H9 (cell line): ENCODE results near the gene RASGEF1C. TPM values are rescaled to one million over a fixed set of nuclear protein-coding genes. Genes with fewer than 3 reads are reported as not detected.

Experiments
- DNase-seq: peaks from one replicate; pipeline ENCODE4 v3.0.0-alpha.2; 2017
- H2AFZ ChIP-seq: one replicate; pipeline ENCODE4 v1.6.1; 2013; ENCODE audit warnings: mild to moderate bottlenecking, low read length, control low read depth, moderate library complexity
- H2AK5ac ChIP-seq: 2 replicates; pipeline ENCODE4 v1.6.1; 2013; ENCODE audit warnings: low read length, control low read depth, mixed read lengths; ENCODE audit not compliant: insufficient read length
- H2BK120ac ChIP-seq: one replicate; pipeline ENCODE4 v1.6.1; 2013; ENCODE audit warnings: low read depth, mild to moderate bottlenecking, low read length, control low read depth, inconsistent platforms; ENCODE audit not compliant: poor library complexity, severe bottlenecking
- H2BK12ac ChIP-seq: 2 replicates; pipeline ENCODE4 v1.6.1; 2013; ENCODE audit warnings: low read length, control low read depth, mixed read lengths, low read depth; ENCODE audit not compliant: insufficient read length
- H2BK15ac ChIP-seq: 2 replicates; pipeline ENCODE4 v1.6.1; 2013; ENCODE audit warnings: low read depth, low read length, control low read depth
- H2BK20ac ChIP-seq: one replicate; pipeline ENCODE4 v1.6.1; 2013; ENCODE audit warnings: low read depth, mild to moderate bottlenecking, low read length, control low read depth, inconsistent platforms; ENCODE audit not compliant: poor library complexity, severe bottlenecking
- H2BK5ac ChIP-seq: 2 replicates; pipeline ENCODE4 v1.6.1; 2013; ENCODE audit warnings: low read length, control low read depth, mixed read lengths; ENCODE audit not compliant: insufficient read length
- H3K14ac ChIP-seq: 2 replicates; pipeline ENCODE4 v1.6.1; 2013; ENCODE audit warnings: low read length, control low read depth; ENCODE audit not compliant: insufficient read depth
- H3K18ac ChIP-seq: 2 replicates; pipeline ENCODE4 v1.6.1; 2013; ENCODE audit warnings: low read depth, mild to moderate bottlenecking, mixed read lengths, low read length, control low read depth; ENCODE audit not compliant: insufficient read length
- H3K23ac ChIP-seq: 2 replicates; pipeline ENCODE4 v1.6.1; 2013; ENCODE audit warnings: low read length, control low read depth, mixed read lengths, low read depth; ENCODE audit not compliant: insufficient read length
- H3K23me2 ChIP-seq: 2 replicates; pipeline ENCODE4 v1.6.1; 2013; ENCODE audit warnings: low read depth, mild to moderate bottlenecking, mixed read lengths, low read length, control low read depth; ENCODE audit not compliant: insufficient read length, poor library complexity, severe bottlenecking
- H3K27ac ChIP-seq: 2 replicates; pipeline ENCODE4 v1.5.1; 2013; ENCODE audit warnings: low read length, control low read depth, mixed read lengths, low read depth; ENCODE audit not compliant: insufficient read length
- H3K27me3 ChIP-seq: 2 replicates; pipeline ENCODE4 v1.6.1; 2013; ENCODE audit warnings: low read length, control low read depth, inconsistent platforms; ENCODE audit not compliant: insufficient read depth
- H3K4ac ChIP-seq: 2 replicates; pipeline ENCODE4 v1.6.1; 2013; ENCODE audit warnings: low read depth, mild to moderate bottlenecking, control low read depth, inconsistent platforms, low read length, moderate library complexity
- H3K4me1 ChIP-seq: 2 replicates; pipeline ENCODE4 v1.6.1; 2013; ENCODE audit warnings: low read length, control low read depth, inconsistent platforms; ENCODE audit not compliant: insufficient read depth
- H3K4me2 ChIP-seq: 2 replicates; pipeline ENCODE4 v1.6.1; 2013; ENCODE audit warnings: low read length, control low read depth, mixed read lengths; ENCODE audit not compliant: insufficient read length, insufficient read depth
- H3K56ac ChIP-seq: 2 replicates; pipeline ENCODE4 v1.6.1; 2013; ENCODE audit warnings: low read depth, mild to moderate bottlenecking, mixed read lengths, low read length, control low read depth; ENCODE audit not compliant: insufficient read length
- H3K79me1 ChIP-seq: 2 replicates; pipeline ENCODE4 v1.6.1; 2013; ENCODE audit warnings: low read depth, mild to moderate bottlenecking, moderate library complexity, low read length, control low read depth, inconsistent platforms; ENCODE audit not compliant: insufficient read depth, poor library complexity, severe bottlenecking
- H3K79me2 ChIP-seq: 2 replicates; pipeline ENCODE4 v1.6.1; 2013; ENCODE audit warnings: low read length, control low read depth, inconsistent platforms; ENCODE audit not compliant: insufficient read depth
- H3K9ac ChIP-seq: 2 replicates; pipeline ENCODE4 v1.6.1; 2013; ENCODE audit warnings: low read length, control low read depth, mixed read lengths; ENCODE audit not compliant: insufficient read length; ENCODE audit errors: extremely low read depth
- H3K9me3 ChIP-seq: one replicate; pipeline ENCODE4 v1.6.1; 2013; ENCODE audit warnings: low read depth, low read length, inconsistent platforms; ENCODE audit not compliant: control insufficient read depth
- H3T11ph ChIP-seq: one replicate; pipeline ENCODE4 v1.6.1; 2013; ENCODE audit warnings: mild to moderate bottlenecking, low read length, control low read depth, inconsistent platforms
- H4K20me1 ChIP-seq: one replicate; pipeline ENCODE4 v1.6.1; 2013; ENCODE audit not compliant: control insufficient read depth, insufficient read length, insufficient read depth
- H4K5ac ChIP-seq: 2 replicates; pipeline ENCODE4 v1.6.1; 2013; ENCODE audit warnings: low read depth, mild to moderate bottlenecking, mixed read lengths, low read length, control low read depth; ENCODE audit not compliant: insufficient read length
- H4K8ac ChIP-seq: replicated peaks from 2 replicates; pipeline ENCODE4 v1.6.1; 2013; ENCODE audit warnings: low read length, control low read depth, mixed read lengths, low read depth; ENCODE audit not compliant: insufficient read length
- H4K91ac ChIP-seq: 2 replicates; pipeline ENCODE4 v1.6.1; 2013; ENCODE audit warnings: low read depth, mild to moderate bottlenecking, moderate library complexity, mixed read lengths, low read length, control low read depth; ENCODE audit not compliant: insufficient read length
- H3K27ac Mint-ChIP-seq, 3 experiments: 2 replicates in 2 of 3; 3 replicates in 1 of 3; pipeline ENCODE4 v1.8.0; 2020 to 2021; ENCODE audit warnings: mixed read lengths in 3 of 3, mild to moderate bottlenecking in 1 of 3, moderate library complexity in 1 of 3
- H3K27me3 Mint-ChIP-seq: 2 replicates; pipeline ENCODE4 v1.8.0; 2021; ENCODE audit warnings: low read depth, mild to moderate bottlenecking, moderate library complexity, mixed read lengths
- H3K36me3 Mint-ChIP-seq, 3 experiments: 2 replicates in 2 of 3; 3 replicates in 1 of 3; pipeline ENCODE4 v1.8.0; 2020 to 2021; ENCODE audit warnings: low read depth in 3 of 3, mixed read lengths in 3 of 3; ENCODE audit not compliant: insufficient read depth in 1 of 3
- H3K4me1 Mint-ChIP-seq, 2 experiments: 2 replicates each; pipeline ENCODE4 v1.8.0; 2020; ENCODE audit warnings: mixed read lengths in 2 of 2
- H3K4me3 Mint-ChIP-seq, 2 experiments: 2 replicates in 1 of 2; 3 replicates in 1 of 2; pipeline ENCODE4 v1.8.0; 2020 to 2021; ENCODE audit warnings: mild to moderate bottlenecking in 2 of 2, mixed read lengths in 2 of 2, moderate library complexity in 1 of 2
- H3K9me3 Mint-ChIP-seq, 2 experiments: 2 replicates in 1 of 2; 3 replicates in 1 of 2; pipeline ENCODE4 v1.8.0; 2020; ENCODE audit warnings: mild to moderate bottlenecking in 2 of 2, mixed read lengths in 2 of 2, moderate library complexity in 1 of 2
- CTCF ChIP-seq: fragments of 200-600 bp; sonication (generic); conservative IDR thresholded peaks from 3 replicates; pipeline ENCODE4 v1.8.0; 2021; ENCODE audit warnings: antibody characterized with exemption, mild to moderate bottlenecking
- WGBS: extraction: QIAGEN DNeasy Blood & Tissue Kit; methylation state at CpG from one replicate; pipeline ENCODE4 v1.1.7; 2013; ENCODE audit warnings: missing lambda C conversion rate, low lambda C conversion rate, mixed read lengths; ENCODE audit not compliant: insufficient read length; ENCODE audit errors: extremely low coverage; 5-methylcytosine and 5-hydroxymethylcytosine counted together
- total RNA-seq: library from RNA; stranded (reverse); gene quantifications from 2 replicates; pipeline ENCODE4 v1.2.1, GENCODE V29; 2021

Gene RASGEF1C
- total RNA-seq, 1 experiment from 2014 or later, result 0.83 TPM

- Mint-ChIP-seq H3K27ac (no peak overlapping the region), H3K27me3 (peaks cover 6% of the 10 kb centered on the region), H3K36me3 (peaks cover 89 to 96% (median 93%) of the 10 kb centered on the region in 3 experiments), H3K9me3 (peaks cover 65 to 66% of the 10 kb centered on the region in 2 experiments), H3K4me3 (no peak overlapping the region), H3K4me1 (no peaks in the 10 kb centered on the region)
- H3K23ac ChIP-seq, result no peak overlapping the region
- no peak overlapping the region for H2BK20ac ChIP-seq
- H2AFZ ChIP-seq, result no peak overlapping the region
- no peak overlapping the region for H4K91ac ChIP-seq
- DNase-seq, result no peak
- no peak overlapping the region for H3K56ac ChIP-seq
- no peaks in the 10 kb centered on the region for H4K20me1 ChIP-seq
- no peak overlapping the region for H2BK5ac ChIP-seq
- H3K4me2 ChIP-seq, result no peak overlapping the region
- no peaks in the 10 kb centered on the region for H3K27me3 ChIP-seq
- no peak overlapping the region for H3K9ac ChIP-seq
- H2BK12ac ChIP-seq, result no peak overlapping the region
- H3K4ac ChIP-seq, result no peak overlapping the region
- H3K4me1 ChIP-seq, result no peaks in the 10 kb centered on the region
- H3K23me2 ChIP-seq, result no peaks in the 10 kb centered on the region
- no peak overlapping the region for H2BK120ac ChIP-seq
- H2BK15ac ChIP-seq, result no peak overlapping the region
- H3K14ac ChIP-seq, result no peak overlapping the region; the same call in 1 of the 2 replicates
- no peak for TF ChIP-seq CTCF
- H3K9me3 ChIP-seq, result peaks cover 53% of the 10 kb centered on the region
- no peaks in the 10 kb centered on the region for H3K79me1 ChIP-seq
- H3K27ac ChIP-seq, result no peak overlapping the region
- no peak overlapping the region for H2AK5ac ChIP-seq
- H4K8ac ChIP-seq, result no peak overlapping the region
- no peak overlapping the region for H3K18ac ChIP-seq
- no peaks in the 10 kb centered on the region for H3K79me2 ChIP-seq
- no CpG with 5 or more reads among the region's 7 CpGs for WGBS
- H4K5ac ChIP-seq, result no peak overlapping the region
- H3T11ph ChIP-seq, result no peak overlapping the region
Measured at GRCh38 chr5:180251887-180252286, 42.9 kb upstream of the RASGEF1C start.
